SK-N-SH treated with all-trans-retinoic acid at 6 μM for 48 hours (cell line): ENCODE measurements around the gene RFK.

Experiments
- ARNTL ChIP-seq: fragments of 450-650 bp; formaldehyde crosslinking; IDR thresholded peaks from 2 replicates; pipeline ENCODE4 v1.5.0; 2020; ENCODE audit warnings: low read depth, mild to moderate bottlenecking, moderate library complexity, borderline replicate concordance
- CSDC2 ChIP-seq: fragments of 250-450 bp; sonication (Bioruptor Pico); IDR thresholded peaks from 2 replicates; pipeline ENCODE4 v1.5.0; 2020; ENCODE audit warnings: mild to moderate bottlenecking, moderate library complexity
- OSR1 ChIP-seq: fragments of 250-450 bp; sonication (Bioruptor Pico); IDR thresholded peaks from 2 replicates; pipeline ENCODE4 v1.8.0; 2022; ENCODE audit warnings: moderate library complexity, mild to moderate bottlenecking, inconsistent platforms
- PATZ1 ChIP-seq: fragments of 250-450 bp; sonication (Bioruptor Pico); IDR thresholded peaks from 2 replicates; pipeline ENCODE4 v1.8.0; 2020; ENCODE audit warnings: mild to moderate bottlenecking, moderate library complexity, borderline replicate concordance
- TCF4 ChIP-seq: fragments of 250-450 bp; sonication (Bioruptor Pico); IDR thresholded peaks from 2 replicates; pipeline ENCODE4 v1.8.0; 2021; ENCODE audit warnings: mild to moderate bottlenecking, moderate library complexity, borderline replicate concordance
- ZNF565 ChIP-seq: fragments of 450-650 bp; formaldehyde crosslinking; conservative IDR thresholded peaks from 2 replicates; pipeline ENCODE4 v1.5.0; 2020; ENCODE audit warnings: low read depth, mild to moderate bottlenecking, moderate library complexity

GRCh38 chr9:76431601-76432000 lies 37.4 kb upstream of the RFK start:
- TF ChIP-seq CSDC2 (CRISPR knock-in tag) (no peak), TCF4 (CRISPR knock-in tag) (no peak), PATZ1 (CRISPR knock-in tag) (no peak), ARNTL (CRISPR knock-in tag) (no peak), OSR1 (CRISPR knock-in tag) (no peak), ZNF565 (CRISPR knock-in tag) (no peak)
